Suppressor macrophage treated with lipopolysaccharide for 4 hours (primary cell): Measurements from ENCODE around the gene DARS1.

ENCODE experiments used
- DNase-seq: peaks from one replicate; pipeline ENCODE4 v3.0.0-alpha.2; 2020

DARS1 gene

DNA sequence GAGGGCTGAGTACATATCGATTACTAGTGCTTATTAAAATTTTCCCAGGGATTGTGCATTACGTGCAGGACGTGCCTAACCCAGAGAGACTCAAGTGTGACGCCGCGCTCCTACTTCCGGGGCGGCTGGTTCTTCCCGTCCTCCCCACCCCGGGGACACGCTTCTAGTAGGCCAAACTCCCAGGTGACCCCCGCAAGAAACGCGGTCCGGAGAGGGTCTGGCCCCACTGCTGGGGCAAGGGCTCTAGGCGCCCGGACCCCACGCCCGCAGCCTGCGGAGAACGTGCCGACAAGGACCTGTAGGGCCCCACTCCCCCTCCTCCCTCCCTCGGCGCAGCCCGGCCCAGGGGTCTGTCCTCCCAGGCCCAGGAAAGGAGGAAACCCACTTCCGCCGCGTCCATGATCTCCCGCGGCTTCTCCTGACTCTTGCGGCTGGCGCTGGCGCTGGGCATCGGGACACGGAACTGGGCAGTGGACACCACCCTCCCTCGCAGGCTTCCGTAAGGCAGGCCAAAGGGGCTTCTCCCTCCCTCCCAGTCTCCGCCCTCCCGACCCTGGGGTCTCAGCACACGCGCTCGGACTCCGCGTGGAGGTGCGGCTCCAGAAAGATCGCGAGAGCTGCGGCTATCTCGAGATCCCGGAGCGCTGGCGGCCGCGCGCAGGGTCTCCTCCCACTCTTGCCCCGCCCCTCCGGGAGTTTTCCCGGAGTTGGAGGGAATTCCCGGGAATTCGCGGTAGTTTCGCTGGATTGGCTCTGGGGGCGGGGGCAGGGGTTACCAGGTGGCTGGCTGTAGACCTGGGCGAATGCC lies at the start of gene DARS1:
Gene DARS1 (minus strand): TSS at position 609 of the 808 bp plus-strand sequence. CDS start 158 bp downstream, at position 451.
- DNase-seq, result peak; percentile 97

DNA sequence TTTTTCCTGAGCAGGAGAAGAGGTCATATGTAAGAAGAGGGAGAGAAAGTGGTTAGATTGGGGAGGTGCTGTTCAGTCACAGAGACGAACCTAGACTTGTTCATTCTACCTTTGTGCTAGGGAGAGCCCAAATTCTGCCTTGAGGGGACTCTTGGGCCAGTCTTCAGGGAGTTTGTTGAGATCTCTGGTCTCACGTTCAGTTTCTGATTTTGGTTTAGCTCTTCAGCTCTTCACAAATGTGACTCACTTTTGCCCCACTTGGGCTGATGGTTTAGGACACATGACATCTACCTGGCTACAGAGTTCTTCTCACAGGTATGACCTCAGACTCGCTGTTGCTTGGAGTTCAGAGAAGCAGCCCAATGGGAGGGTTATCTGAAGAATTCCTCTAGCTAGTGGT lies 49.2 kb upstream of the DARS1 start:
- DNase-seq, result no peak

DNA sequence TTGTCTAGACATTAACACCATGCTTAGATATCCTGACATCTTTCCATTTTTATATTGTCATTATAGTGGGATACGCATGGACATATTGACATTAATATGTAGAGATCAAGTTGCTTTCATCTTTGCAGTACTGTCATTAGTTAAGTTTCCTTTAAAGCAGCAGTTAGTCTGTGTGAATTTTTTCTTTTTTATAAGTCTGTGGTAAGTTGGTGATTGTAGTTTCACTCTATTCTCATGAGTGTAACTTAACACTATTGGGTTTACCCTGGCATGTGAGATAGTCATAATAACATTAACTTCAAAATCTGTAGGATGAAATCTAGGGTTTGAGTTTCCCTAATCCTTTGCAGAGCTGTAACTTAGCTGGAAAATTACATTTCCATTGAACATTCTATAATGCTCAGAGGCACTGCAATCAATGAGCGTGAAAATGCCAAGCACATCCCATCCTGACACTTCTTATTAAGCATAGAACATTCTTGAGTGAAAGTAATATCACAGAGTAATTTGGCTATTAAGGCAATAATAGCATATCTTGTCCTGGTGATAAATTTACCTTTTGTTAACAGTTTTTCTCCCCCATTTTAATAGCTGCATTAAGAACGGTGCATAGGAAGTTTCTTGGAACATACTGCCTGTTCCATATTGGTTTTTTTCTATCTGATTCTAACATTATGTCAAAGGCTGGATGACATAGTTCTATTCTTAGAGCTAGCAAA lies 47.5 kb upstream of the DARS1 start:
- DNase-seq, result no peak

DNA sequence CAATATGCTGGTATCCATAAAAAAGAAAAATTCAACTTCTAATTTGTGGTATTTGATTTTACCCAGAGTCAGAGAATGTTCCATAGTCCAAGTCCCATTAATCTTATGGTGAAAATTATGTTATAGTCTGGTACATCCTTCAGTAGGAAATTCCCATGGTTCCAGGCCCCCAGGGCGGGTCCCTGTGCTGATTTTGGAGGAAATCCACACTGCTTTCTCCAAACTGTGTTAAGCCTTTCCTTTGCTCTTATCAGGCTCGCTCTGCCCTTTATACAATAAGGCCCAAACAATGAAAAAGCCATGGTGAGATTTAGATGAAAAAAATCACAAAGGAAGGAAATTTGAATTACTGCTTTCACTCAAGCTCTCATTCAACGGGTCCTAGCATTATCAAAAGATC lies 46.8 kb upstream of the DARS1 start:
- no peak for DNase-seq

DNA sequence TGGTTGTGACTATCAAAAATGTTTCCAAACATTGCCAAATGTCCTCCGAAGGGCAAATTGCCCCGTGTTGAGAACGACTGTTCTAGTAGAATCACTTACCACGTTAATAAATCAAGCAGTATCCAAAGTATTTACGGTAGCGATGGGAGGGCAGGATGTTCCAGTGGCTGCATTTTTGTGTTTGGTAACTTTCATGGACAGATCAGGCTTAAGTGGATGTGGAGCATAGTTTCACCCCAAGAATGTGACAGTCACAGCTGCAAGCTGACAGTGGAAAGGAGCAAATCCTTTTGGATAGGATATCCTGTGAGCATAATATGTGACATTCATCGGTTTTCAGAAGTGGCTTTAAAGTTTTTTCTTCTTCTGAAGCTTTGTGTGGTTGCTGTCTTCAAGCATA lies 46.3 kb upstream of the DARS1 start:
- DNase-seq, result no peak

DNA sequence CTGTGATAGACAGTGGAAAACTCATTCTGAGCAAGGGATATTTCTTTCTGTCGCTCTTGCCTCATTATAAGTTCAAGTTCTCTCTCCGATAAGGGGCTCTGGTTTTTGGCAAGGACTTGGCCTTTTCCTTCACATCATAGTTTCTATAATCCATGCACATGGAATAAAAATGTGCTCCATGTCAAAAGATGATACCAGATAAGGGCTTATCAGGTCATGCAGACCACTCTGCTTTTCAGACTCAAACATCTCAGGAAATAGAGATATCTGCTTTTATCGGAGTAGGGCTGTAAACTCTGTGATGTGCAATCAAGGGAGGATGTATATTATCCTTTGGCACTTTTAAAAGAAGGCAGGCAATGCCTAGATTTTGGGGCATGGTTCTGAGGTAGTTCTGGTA lies 45.0 kb upstream of the DARS1 start:
- DNase-seq, result no peak

DNA sequence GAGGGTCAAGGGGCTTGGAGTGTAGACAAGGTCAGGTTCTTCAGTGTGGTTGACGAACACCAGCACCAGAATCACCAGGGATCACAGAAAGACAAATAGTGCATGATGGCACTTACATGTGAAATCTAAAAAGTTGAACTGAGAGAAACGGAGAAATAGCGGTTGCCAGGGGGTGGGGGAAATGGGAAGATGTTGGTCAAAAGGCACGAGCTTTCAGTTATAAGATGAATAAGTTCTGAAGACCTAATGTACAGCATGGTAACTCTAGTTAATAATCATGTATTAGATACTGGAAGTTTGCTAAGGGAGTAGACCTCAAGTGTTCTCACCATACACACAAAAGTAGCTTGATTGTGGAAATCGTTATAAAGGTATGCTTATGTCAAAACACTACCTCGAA lies 43.7 kb upstream of the DARS1 start:
- no peak for DNase-seq

DNA sequence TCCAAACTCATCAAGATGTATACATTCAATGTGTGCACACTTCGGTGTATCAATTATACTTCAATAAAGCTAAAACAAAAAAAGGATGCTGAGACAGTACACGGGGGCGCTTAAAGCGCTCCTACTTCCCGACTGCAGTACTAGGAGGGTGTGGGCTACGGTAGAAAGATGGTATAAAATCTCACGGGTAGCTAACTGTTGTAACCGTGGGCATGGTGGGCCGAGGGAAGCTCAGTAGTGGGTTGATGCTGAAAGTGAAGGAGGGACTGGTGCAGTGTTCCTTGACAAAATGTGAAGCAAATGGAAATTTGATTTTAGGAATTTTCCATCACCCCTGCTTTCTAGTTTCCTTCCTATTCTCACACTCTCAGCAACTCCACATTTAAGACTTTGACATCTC lies 42.6 kb upstream of the DARS1 start:
- DNase-seq, result no peak

DNA sequence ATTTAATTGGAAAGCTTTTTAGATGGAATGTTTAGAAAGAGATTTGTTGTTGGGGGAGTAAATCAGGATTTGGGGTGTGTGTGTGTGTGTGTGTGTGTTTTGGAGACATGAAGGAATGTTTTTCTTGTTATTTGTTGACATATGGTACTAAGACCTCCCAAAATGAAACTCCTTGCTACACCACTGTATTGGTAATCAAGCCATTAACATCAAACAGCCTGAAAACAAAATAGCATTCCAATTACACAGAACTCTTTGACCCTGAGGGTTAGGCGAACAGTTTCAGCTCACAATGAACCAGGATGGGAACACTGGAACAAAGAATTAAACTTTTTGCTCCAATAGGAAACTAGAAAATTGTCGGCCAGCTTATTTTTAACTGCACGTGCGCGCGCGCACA lies 41.7 kb upstream of the DARS1 start:
- no peak for DNase-seq

DNA sequence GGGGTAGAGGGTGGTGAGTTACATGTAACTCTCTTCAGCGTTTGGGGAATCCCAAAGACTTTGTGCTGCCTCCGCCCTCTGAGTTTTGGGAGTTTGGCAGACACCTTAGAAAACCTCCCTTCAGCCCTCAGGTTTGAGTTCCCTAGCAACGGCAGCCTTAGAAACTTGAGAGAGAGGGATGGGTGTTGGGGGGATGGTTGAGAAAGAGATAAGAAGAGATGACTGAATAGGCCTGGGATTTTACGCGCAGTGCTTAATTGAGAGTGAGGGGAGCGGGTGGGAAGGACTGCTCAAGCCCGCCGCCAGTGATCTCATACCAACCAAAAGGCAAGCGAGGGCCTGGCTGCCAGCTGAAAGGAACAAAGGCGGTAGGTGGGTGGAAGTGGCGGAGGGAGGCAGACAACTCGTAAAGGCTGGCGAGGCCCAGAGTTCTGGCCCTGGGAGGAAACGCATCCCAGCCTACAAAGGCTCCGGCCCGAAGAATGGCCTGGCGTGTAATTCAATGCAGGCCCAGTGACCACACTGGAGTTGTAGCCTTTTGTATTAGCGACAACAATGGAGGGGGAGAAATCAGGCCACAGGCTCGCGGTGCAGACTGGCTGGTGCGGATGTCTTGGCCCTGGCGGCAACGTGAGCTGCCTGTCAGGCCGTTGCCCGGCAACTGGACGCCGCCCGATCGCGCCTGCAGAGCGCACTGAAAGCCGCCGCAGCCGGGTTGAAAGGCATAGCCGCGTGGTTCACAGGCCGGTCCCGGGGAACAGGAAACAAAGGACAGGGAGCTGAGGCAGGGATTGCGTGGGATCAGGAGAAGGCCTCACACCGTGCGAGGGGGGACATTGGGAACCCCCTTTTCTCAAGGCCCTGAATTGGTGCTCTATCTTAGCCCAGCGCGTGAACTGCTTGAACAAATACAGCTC lies 39.9 kb upstream of the DARS1 start:
- DNase-seq, result peak; percentile 32

DNA sequence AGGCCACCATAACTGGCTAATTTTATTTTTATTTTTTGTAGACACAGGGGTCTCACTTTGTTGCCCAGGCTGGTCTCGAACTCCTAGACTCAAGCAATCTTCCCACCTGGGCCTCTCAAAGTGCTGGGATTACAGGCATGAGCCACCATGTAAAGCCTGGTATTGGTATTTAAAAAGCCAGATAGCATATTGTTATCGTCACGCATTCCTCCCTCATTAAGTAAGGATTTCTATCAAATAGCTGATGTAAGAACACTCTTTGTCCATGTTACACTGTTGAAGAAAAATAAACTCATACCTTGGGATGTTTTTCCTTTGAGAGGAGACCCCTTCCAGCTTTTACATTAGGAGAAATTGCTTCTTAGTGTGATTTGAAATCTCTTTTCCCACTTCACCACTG lies 39.2 kb upstream of the DARS1 start:
- no peak for DNase-seq

DNA sequence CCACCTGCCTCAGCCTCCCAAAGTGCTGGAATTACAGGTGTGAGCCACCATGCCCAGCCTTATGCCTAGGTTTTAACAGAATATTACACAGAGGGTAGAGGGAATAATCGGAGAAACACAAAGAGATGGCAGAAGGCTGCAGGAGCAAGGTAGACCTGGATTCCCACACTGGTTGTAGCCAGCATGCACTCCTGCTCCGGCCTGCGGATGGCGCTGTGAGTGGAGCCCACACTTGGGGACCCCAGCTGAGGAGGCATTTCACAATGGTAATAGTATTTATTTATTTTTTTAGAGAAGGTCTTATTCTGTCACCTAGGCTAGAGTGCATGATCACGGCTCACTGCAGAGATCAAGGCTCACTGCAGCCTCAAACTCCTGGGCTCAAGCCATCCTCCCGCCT lies 38.8 kb upstream of the DARS1 start:
- DNase-seq, result no peak

DNA sequence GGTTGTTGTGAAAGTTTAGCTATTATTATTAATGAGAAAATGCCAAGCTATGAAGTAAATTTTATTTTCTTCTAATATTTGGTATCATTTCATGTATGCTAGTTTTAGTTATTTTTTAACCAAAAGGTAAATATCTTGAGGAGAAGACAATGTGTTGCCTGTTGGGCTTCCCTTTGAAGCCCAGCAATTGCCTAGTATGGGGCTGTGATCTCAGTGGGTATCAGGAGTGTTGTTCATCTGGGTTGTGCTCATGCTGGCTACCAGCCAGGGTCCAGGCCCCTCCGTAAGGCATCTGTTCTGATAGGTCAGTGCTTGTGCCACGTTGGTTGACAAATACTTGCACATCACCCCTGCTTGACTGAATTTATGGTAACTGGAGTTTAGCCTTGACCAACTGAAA lies 38.0 kb upstream of the DARS1 start:
- no peak for DNase-seq

DNA sequence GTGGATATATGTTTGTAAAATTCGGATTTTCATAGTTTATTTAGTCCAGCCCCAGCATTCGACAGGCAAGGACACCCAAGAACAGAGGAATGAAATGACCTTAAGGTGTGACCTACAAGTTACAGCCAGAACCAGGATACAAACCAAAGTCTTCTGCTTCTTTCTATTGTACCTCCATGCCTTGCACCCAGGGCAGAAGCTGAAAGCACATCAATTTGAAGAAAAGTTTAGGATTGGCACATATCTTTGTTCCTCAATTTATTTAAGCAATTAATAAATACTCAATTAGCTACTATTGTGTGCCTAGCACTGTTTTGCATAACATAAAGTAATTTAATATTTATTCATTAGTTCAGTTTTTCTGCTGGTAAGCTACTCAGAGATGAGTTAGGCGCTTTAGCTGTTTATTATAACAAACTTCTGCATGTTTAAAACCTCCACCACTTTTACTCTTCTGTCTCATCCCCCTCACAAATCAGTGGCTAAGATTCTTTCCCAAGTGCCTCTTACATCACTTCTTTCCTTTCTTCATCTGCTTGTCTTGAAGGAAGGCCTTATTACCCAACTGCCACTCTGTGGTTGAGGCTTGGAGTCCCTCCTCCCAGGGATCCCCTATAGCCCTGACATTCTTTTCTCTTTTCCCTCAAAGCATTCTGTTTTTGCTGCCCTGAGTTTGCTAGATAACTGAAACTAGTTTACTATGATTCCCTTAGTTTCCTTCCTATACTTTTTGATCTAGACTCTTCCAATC lies 37.1 kb upstream of the DARS1 start:
- peak; percentile 89 for DNase-seq

DNA sequence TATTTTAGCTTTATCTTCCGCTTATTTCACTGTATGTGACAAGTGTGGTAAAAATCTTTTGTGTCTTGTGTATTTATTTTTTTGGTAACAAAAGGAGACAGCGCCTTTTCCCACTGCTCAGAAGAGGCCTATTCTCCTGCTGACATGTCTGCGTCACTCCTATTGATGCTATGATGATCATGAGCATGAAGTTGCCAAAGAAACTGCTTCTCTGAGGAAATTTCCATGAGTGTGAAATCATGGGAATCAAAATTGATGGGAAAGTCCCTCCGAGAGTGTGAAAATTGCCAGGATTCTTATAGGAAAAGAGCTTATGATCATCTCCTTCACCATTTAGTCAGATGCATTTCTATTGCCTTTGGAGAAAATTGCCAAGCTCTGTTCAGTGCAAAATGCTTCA lies 36.5 kb upstream of the DARS1 start:
- peak; percentile 68 for DNase-seq

DNA sequence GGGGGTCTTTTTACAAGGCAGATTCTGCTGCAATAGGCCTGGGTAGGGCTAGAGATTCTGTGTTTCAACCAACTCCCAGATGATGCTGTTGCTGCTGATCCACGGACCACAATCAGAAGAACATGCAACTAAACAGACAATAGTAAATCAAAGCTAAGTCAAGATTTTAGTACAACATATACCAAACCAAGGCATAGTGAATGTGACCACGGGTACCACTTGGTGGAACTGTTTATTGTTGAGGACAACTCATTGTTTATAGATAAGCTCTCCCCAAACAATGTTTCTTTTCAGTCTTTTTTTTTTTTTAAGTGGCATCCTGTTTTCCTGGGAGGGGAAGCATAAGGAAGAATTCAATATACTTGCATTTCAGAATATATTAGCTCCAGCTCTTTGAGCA lies 36.0 kb upstream of the DARS1 start:
- DNase-seq, result no peak

DNA sequence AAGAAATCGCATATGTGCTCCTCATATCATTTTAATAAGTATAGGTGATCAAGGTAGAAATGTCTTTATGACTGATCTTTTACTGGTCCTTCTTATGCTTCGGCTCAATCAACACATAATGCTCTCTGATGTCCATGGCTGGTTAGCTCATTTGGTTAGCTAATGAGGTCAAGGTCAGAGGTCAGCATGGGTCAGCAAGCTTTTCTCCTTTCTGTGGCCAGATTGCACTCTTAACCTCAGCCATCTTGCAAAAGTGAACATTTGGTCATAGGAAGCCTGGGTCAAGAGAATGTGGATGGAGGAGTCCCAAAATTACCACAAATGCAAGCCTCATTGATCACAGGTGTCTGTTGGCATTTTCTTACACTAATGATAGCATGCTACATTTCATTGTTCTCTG lies 35.4 kb upstream of the DARS1 start:
- DNase-seq, result no peak

DNA sequence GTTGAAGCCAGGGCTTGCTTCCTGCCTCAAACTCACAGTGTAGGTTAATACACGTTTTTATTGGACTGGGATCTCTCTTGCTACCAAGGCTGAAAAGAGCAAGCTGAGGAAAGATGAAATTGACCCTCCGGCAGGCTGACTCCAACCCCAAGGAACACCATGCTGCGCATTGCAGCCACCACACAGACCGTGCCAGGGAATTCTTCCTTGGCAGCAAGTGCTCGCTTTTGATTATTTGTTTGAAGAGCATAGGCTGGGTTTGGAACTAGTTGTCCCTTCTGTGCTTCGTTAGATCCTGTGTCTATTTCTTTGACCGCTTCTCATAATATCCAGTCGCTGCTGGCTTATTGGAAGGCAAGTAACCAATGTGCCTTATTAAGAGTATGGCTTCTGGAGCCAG lies 34.4 kb upstream of the DARS1 start:
- no peak for DNase-seq

DNA sequence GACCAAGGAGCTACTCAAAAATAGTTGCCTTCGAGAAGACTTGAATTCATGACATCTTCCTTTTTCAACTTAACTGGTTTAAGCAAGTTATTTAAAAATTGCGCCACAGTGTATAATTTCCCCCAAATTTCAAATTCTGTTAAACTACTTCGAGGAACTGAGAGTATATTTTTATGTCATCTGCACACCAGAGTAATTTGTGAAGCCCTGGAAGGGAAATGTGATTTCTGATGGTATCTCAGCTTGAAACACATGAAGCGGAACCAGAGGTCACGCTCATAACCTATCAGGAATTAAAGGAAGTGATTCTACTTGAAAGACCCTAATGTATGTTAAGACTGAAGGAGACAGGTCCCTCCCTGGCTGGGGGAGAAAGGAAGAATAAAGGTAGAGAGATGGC lies 33.9 kb upstream of the DARS1 start:
- DNase-seq, result peak; percentile 85

DNA sequence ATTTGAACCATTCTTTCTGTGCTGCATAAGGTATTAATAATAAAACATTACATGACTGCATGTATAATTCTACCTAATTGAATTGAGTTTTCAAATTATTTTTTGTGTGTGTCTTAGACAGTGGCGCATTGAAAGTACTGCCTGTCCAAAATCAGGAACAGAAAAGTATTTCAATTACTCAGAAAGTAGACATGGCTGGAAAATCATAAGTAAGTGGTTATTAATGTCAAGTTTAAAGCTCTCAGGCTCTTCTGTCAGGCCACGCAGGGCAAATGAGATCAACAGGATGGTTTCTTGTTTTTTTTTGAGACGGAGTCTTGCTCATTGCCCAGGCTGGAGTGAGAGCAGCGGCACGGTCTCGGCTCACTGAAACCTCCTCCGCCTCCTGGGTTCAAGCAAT lies 32.4 kb upstream of the DARS1 start:
- no peak for DNase-seq

DNA sequence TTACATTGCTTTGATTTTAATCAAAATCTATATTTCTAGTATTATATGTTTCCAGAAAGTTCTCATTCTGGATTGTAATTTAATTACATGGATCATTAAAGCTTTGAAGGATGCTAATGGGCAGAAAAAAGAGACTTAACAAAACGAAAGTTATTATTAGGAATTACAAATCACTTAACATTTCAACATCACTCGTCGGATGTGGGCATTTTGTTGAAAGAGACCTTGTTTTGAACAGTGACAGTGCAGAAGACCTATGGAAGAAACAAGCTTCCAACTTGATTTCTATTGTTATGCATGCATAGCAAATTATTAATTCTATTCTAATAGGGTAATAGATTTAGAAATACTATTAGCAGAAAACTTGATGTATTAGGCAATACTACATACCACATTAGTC lies 31.4 kb upstream of the DARS1 start:
- peak; percentile 40 for DNase-seq

DNA sequence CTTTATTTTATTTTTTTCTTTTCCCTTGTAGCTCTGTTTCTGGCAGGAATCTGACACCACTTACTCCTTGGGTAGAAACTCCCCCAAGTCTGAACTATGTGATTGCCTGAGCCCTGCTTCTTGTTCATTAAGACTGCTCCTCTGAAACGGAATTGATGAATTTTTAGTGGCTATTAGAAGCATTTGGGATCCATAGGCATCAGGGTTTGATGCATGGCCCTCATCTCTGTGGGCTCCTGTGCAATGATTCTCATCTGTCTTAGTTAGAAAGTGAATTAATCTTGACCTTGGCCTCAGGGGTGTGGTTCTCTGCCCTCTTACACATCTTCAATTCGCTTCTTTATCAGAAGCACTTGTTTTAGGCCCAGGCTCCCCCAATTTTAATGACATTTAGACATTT lies 31.0 kb upstream of the DARS1 start:
- no peak for DNase-seq

DNA sequence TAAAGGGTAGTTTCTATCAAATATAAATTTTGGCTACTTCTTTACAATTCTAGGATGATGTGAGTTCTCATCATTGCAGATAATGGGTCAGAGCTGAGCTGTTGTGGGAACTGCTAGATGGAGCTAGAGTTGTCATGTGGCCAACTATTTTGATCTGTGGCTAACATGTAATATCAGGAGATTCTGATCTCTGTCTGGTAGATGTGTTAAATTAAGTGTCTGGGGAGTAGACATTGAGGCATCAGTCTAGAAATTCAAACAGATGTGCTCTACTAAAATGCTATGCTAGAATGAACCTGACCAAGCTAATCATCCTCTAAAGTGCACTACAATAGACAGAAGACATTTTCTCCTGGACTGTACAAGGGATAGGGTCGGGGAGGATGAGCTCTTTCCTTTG lies 30.3 kb upstream of the DARS1 start:
- DNase-seq, result no peak
